Kidney epithelial cell (primary cell): Measurements from ENCODE around the gene WWC2. TPM values are rescaled to one million over a fixed set of nuclear protein-coding genes. Genes with fewer than 3 reads are reported as not detected.

ENCODE experiments used
- DNase-seq: peaks from one replicate; pipeline ENCODE4 v3.0.0-alpha.2; 2010; ENCODE audit warnings: low read depth
- H3K27me3 ChIP-seq: 2 replicates; pipeline ENCODE4 v1.6.0; 2011; ENCODE audit warnings: low read length; ENCODE audit not compliant: control insufficient read depth, insufficient read depth
- H3K36me3 ChIP-seq: 2 replicates; pipeline ENCODE4 v1.5.1; 2011; ENCODE audit warnings: low read length; ENCODE audit not compliant: control insufficient read depth, insufficient read depth
- H3K4me3 ChIP-seq: 2 replicates; pipeline ENCODE4 v1.5.1; 2011; ENCODE audit warnings: low read depth, mild to moderate bottlenecking, control low read depth, low read length
- CTCF ChIP-seq: IDR thresholded peaks from 2 replicates; pipeline ENCODE4 v1.5.1; 2011; ENCODE audit warnings: mild to moderate bottlenecking, moderate library complexity, low read length, control low read depth, inconsistent platforms; ENCODE audit not compliant: insufficient read depth, poor library complexity, severe bottlenecking
- total RNA-seq: library from RNA; depleted of rRNA; stranded (reverse); fragments of >200 nt; gene quantifications from 2 replicates; pipeline ENCODE4 v1.2.3, GENCODE V29; 2015

Gene WWC2
- total RNA-seq, 1 donor from 2014 or later = 29.0 TPM

GRCh38 chr4:183303301-183303700, 204.2 kb downstream of the WWC2 start:
- DNase-seq = no peak
- Histone ChIP-seq H3K27me3 (no peaks in the 10 kb centered on the region), H3K36me3 (no peaks in the 10 kb centered on the region), H3K4me3 (no peak overlapping the region)
- no peak for TF ChIP-seq CTCF

GRCh38 chr4:183304067-183304466, 205.0 kb downstream of the WWC2 start:
- no peak for DNase-seq
- Histone ChIP-seq H3K4me3 (no peak overlapping the region), H3K27me3 (no peaks in the 10 kb centered on the region), H3K36me3 (no peaks in the 10 kb centered on the region)
- no peak for TF ChIP-seq CTCF

GRCh38 chr4:183304538-183304937, 205.5 kb downstream of the WWC2 start:
- Histone ChIP-seq H3K36me3 (no peaks in the 10 kb centered on the region), H3K4me3 (no peak overlapping the region), H3K27me3 (no peaks in the 10 kb centered on the region)
- no peak for DNase-seq
- no peak for TF ChIP-seq CTCF

GRCh38 chr4:183306811-183307210, 207.8 kb downstream of the WWC2 start:
- H3K4me3 ChIP-seq = no peak overlapping the region
- no peak for TF ChIP-seq CTCF
- no peak for DNase-seq
- H3K36me3 ChIP-seq = no peaks in the 10 kb centered on the region
- H3K27me3 ChIP-seq = no peaks in the 10 kb centered on the region

DNA sequence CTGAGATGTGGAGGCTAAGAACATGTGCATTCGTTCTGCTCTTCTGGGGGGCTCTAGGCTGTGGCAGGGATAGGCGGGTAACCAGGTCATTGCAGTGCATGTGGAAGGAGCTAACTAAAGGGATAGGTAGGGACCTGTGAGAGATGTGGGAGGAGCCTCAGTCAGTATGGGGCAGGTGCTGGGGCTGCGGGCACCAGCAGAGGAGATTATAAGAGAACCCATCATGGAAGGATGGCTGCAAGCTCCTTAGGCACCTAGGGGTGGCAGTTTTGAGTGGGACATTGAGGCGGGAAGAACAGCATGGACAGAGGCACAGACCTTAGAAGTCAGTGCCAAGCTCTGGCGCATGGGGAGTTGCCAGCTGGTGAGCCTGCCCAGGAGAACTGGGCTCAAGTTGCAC, 213.8 kb downstream of the WWC2 start:
- TF ChIP-seq CTCF = no peak
- Histone ChIP-seq H3K27me3 (no peaks in the 10 kb centered on the region), H3K36me3 (no peaks in the 10 kb centered on the region), H3K4me3 (no peak overlapping the region)
- DNase-seq = no peak

- Histone ChIP-seq H3K36me3 (no peaks in the 10 kb centered on the region), H3K27me3 (no peaks in the 10 kb centered on the region), H3K4me3 (no peak overlapping the region)
- no peak for TF ChIP-seq CTCF
- no peak for DNase-seq
Observed at GRCh38 chr4:183314336-183314735, 215.3 kb downstream of the WWC2 start.
